Activated CD4-positive, alpha-beta T cell treated with anti-CD3 and anti-CD28 coated beads, Interleukin-2, amount 50 U/mL, for 1 hour (primary cell): ENCODE data around the gene ARHGAP15.

Experiments used
- DNase-seq: peaks from one replicate; pipeline ENCODE4 v3.0.0-alpha.2; 2020

The ARHGAP15 gene

DNA sequence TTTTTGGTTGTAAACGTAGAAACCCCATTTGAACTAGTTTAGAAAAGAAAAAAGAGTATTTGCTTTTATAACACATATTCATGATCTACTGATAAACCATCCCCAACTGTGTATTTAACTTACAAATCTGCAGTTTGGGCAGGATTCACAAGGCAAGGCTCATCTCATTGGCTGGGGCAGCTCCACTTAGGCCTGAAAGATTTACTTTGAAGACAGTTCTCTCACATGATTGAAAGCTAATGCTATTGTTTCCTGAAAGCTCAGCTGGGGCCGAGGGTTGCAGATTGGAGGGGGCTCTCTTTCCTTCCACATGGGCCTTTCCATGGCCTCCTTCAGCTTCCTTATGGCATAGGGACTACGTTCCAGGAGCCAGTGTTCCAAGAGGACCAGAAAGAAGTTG is 47.4 kb downstream of the ARHGAP15 start:
- DNase-seq: peak; percentile 4

DNA sequence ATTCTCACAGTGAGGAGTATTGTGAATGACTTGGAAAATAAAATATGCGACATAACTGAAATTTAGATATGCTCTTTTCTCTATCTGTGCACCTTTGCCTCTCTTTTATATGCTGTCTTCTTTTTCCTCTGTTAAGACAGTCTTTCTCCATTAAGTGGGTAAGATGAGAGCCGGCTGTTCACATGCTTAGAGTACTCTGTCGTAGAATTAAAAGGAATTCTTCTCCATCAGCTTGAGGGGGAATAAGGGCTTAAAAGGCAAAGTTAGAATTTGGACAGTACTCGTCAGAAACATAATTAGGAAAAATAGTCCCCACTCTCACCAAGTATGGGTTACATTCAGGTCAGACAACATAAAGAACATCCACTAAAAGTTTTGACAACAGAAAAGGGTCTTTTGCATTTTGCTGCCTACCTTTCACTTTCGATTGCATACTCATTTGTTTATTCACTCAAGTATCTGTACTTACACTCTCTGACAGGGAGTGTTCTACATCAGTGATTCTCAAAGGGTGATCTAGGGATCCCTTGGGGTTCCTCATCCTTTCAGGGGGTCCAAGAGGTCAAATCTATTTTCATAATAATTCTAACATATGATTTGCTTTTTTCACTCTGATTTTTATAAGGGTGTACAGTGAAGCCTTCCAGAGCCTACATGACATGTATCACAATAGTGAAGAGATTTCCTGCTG is 48.0 kb downstream of the ARHGAP15 start:
- DNase-seq: no peak

DNA sequence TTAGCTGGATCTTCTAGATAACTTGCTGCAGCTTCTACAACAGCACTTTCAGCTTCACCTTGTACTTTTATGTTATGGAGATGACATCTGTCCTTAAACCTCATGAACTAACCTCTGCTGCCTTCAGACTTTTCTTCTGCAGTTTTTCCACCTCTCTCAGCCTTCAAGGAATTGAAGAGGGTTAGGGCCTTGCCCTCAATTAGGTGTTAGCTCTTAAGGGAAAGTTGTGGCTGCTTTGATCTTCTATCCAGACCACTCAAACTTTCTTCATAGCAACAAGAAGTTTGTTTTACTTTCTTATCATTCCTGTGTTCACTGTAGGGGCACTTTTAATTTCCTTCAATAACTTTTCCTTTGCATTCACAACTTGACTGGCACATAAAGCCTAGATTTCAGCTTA is 52.3 kb downstream of the ARHGAP15 start:
- DNase-seq: no peak

DNA sequence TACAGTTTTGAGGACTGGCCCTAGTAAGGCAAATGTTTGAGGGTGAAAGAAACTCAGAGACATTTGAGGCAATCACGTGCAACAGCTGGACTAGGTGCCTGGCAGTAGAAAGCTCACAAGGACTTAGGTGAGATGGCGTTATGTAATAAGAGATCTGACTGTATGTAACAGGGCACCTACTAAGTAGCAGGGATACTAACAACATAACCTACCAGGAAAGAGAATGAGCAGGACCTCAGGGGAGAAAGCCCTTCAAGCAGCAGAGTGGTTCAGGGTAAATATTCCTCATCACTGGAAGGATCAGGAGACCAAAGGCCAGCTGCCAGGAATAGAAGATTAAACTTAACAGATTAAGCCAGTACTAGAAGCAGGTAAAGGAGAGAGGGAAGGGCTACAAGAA is 53.4 kb downstream of the ARHGAP15 start:
- no peak for DNase-seq

DNA sequence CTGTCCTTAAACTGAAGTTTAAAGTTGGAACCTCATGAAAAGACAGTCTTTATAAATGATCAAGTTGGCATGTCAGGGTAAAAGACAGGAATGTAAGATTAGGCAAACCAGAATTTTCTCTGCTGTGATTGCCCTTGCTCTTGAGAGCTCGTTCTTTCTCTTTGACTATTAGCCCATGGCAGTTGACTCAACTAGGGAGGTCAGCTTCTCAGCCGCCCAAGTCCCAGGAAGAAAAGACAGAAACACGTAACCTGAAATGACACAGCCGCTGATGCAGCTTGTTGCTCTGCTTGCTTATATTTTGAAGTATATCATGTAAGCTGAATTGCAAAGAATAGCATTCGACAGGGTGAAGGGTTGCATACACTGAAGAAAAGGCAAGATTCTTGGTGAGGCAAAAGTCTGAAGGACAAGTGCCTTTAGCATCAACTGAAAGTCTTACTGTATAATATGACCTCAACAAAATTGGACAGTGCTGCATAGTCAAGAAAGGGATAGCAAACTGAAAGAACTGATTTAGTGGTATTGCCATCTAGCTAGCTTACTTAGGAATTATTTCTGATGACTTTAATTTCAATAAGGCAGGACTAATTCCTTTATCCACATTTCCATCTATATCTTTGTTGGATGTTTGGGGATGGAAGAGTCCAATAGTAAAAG is 54.7 kb downstream of the ARHGAP15 start:
- DNase-seq: no peak

DNA sequence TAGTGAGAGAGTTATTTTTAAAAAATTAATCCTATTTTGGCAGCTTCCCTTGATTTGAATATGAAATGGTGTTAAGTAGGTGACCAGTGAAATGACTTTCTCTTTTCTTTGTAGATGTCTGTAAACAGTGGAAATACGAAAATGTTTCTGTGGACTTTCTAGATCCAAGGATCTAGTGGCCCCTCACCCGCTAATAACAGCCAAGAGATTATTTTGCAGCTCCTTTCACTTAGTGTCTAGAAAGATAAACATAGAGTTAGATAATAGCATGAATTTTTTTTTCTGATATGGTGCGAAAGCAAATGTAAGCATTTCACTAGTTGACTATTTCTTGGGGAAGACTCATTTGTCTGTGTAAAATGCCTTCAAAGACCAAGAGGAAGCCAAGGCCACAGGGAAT is 57.7 kb downstream of the ARHGAP15 start:
- no peak for DNase-seq

DNA sequence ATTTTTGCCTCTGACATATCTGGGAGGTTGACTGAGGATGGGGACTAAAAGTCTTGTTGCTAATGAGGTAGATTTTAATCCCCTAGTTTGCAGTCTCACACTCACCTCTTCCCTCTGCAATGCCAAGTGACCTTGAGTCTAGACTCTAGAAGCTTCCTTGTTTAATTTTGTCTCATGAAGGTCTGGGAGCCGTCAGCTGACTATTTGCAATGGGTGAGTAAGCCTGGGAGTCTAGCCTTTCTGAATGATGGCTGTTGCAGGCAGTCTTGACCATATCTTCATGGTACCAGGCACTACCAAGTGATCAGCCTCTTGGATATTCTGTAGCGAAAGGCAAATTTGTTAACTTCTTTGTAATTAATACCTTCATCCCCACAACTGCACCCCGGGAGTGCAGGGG is 61.2 kb downstream of the ARHGAP15 start:
- DNase-seq: no peak

DNA sequence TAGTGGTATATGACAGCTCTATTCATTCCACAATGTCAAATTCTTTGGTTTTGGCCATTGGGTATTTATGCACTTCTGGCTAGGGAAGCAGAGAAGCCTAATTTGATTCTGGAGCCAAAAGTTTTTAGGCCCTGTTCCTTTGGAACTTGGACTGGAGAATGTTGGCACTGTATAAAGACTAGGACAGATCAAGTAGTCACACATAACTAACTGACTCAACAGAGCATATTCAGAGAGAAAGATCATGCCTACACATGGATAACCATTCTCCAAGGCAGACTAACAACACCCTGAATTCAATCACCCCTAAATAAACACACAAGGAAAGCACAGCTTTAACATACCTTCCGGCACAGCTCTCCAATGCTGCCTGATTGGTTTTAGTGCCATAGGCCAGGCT is 62.9 kb downstream of the ARHGAP15 start:
- DNase-seq: no peak

DNA sequence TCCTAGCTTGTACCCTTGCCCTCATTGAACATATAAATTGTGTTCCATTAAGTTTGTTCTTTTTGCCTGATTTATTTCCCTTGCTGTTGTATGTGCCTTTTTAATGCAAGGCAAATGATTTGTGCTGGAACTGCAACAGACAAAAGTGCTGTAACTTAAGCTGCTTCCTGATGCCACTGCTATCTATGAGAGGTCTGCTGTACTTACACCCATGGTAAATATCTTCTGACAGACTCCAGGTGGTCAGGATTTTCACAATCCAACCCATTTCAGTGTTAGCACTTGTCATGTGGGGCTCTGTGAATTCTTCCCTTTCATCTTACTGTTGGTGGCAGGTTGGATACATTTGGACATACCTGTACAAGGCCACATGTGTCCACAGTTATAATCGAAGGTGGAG is 63.5 kb downstream of the ARHGAP15 start:
- no peak for DNase-seq

DNA sequence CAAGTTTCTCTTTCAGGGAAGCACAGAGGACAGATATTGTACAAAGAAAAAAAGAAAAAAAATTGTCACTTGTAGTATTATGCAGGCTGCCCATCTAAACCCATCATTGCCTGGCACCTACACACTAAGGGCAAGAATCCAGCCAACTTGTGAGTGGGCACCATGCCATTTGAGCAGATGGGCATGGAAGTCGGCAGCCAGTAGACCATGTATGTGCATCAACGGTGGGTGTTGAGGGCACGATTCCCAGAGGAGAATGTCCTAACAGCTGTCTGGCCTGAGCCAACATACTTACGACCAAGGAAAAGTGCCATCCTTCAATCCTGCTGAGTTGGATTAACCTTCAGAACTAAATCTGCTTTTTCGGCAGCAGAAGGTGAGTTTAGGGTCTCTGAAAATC is 63.9 kb downstream of the ARHGAP15 start:
- DNase-seq: no peak

DNA sequence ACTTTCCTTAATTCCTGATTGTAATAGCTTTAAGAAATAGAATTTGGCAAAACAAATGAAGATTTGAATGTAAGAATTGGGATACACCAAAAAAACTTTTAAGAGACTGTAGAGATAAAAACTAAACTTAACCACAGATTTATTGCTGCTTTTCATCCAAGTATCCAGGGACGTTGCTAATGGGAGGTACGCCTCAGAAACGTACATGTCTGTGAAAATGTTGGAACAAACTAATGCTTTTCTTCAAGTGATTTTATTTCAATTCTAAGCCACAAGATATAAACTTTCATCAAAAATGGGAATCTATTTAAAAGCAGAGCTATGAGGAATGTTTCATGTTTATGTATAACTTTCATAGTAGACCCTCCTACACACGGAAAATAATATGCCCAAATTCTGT is 66.3 kb downstream of the ARHGAP15 start:
- DNase-seq: no peak

DNA sequence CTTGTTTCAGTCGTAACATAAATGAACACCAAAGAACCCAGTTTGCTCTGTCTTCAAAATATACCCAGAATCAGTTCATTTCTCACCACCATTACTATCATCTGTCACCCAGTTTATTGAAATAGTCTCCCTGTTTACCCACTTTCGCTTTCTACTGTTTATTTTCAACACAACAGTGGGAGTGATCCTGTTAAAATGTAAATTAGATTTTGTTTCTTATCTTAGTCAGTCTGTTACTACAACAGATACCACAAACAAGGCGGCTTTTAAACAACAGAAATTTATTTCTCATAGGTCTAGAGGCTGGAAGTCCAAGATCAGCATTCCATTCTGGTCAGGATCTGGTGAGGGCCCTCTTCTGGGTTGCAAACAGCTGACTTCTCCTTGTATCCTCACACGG is 74.8 kb downstream of the ARHGAP15 start:
- DNase-seq: no peak

DNA sequence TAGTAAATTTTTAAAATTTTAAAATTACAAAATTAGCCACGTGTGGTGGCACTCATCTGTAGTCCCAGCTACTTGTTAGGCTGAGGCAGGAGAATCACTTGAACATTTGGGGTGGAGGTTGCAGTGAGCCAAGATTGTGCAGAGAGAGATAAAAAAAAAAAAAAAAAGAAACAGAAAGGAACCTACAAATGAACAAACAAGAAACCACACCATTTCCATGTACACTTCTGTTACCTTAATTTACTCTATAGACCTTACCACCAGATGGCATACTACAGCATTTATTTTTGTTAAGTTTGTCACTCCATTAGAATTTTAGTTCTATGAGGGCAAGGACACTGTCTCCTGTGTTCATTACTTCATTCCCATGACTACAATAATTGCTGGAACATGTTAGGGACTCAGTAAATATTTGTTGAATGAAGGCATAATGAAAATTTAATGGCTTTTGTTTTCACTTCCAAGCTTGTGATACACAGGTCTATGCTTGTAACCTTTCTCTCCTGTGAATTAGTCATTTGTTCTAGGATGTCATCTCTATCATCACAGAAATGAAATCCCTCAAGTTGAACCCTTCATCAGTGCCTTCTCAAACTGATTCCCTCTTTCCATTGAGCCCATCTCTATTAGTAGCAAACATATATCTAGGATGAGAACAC is 76.0 kb downstream of the ARHGAP15 start:
- no peak for DNase-seq

DNA sequence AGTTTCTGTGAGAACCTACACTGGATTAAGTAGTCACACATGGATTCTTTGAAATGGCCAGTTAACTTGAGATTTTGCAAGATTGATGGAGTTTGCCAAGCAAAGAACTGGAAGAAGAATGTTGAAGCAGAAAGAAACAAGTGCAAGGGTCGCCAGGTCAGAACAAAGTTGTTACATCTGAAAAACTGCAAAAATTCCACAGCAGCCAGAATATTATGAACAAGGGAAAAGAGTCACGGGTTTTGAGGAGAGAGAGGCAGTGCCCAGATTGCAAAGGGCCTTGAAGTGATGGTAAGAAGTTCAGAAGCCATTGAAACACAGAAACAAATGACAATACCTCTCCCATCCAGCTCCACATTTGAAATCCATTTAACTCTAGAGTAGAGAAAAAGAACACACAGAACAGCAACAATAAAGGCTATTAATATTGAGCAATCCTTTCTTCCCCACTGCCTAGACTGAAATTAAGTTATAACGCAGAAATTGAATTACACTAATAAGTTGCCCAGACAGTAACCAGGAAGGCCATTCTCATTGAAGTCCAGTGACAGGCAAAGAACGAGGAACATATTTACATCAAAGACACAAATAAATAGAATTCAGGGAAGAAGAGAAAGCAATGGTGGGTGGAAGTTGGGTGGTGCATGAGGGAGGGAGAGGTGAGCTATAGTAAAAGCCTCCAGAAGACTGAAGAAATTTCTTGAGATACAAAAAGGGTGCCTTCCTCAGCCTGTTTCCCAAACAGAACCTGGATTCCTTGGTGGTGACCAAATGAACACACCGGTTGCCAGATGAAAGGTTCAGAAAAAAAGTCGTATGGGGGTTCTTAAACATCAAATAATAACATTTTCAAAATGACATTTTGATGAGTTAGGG is 80.6 kb downstream of the ARHGAP15 start:
- no peak for DNase-seq

DNA sequence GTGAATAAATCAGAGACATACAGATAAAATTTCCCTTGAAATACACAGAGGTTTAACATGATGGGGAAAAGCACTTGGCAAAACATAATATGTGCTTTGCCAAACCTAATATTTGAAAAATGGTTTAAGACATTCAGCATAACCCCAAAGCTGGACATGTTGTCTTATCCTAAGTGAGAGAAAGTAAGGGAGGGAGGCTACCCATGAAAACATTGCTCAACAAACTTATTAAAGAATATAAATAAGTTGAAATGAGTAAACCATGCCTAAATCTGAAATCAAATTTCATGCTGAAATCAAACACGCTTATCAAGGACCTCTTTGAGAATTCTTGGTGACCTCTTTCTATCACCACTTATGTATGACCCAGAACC is 81.2 kb downstream of the ARHGAP15 start:
- DNase-seq: no peak

DNA sequence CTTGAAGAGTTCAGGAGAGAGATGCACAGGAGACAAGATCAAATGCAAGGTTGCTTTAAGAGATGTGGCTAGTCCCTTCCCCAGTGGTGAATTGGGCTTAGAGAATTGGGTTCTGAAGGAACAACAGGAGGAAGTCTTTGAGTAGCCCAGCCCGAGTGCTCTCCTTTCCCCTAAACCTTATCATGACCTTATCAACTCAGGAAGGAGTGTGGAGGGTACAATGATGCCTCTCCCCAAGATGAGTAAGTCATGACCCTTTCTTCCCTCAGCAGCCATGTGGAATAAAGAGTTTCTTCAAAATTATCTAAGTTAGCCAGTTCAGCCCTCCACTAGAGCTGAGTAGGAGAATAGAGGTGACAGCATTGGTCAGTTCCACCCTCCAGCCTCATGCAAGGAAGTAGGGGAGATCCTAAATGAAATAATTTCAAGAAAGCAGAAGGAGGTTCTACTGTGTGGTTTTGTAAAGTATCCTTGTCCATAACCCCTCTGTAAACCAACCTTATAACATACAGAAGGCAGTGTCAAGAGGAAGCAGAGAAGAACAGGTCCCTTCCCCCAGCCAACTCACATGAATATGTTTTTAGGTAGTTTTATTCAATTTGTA is 88.4 kb downstream of the ARHGAP15 start:
- DNase-seq: no peak

DNA sequence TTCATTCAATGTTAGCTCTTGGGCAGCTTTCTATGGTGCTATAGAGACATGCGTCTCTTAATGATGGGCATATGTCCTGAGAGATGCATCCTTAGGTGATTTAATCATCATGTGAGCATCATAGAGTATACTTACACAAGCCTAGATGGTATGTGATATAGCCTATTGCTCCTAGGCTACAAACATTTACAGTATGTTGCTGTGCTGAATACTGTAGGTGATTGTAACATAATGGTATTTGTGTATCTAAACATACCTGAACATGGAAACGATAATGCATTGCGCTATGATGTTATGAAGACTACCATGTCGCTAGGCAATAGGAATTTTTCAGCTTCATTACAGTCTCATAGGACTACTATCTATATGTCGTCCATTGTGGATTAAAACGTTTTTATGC is 89.4 kb downstream of the ARHGAP15 start:
- DNase-seq: no peak

DNA sequence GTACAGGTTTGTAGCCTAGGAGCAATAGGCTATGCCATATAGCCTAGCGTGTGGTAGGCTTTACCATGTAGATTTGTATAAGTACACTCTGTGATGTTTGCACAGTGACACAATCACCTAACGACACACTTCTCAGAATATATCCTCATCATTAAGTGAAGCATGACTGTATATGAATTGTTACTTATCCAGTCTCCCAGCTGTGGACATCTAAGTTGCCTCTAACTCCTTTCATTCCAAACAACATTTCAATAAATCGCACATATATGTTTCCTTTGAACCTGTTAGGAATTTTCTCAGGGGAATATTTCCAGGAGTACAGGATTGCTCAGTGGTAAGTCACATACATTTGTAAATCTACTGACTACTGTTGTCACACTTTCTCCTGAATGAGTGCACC is 90.0 kb downstream of the ARHGAP15 start:
- no peak for DNase-seq

DNA sequence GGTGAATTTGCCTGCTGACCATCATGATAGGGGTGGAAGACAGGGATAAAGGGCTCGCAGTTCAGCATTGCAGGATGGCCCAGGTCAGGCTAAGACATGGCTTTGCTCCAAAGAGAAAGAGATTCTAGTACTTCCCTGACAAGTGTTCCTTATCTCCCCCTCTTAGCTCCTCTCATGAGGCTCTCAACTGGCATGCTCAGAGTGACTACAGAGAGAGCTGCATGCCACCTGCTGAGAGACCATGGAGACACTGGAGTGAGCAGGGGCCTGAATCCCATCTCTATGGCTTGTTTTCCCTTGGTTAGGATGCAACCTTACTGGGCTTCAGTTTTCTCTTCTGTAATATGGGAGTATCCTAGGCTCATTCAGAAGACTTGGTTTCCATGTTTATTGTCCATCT is 94.3 kb downstream of the ARHGAP15 start:
- DNase-seq: no peak

DNA sequence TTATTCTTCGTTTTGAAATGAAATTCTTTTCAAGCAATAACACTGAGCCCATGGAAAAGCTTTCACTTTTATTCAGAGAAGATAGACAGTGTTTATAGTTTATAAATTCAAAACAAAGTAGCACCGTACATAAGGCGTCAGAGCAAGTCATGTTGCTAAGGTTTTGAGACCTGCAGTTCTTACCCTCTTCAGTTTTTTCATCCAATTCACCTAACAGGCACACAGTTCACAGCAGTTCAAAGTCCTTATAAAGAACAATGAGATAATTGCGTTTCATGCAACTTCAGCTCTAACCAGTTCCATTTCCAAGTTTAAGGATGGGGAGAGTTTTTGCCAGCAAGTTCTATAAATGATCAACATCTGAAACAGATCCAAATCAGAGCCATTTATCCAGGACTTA is 96.7 kb downstream of the ARHGAP15 start:
- DNase-seq: no peak

DNA sequence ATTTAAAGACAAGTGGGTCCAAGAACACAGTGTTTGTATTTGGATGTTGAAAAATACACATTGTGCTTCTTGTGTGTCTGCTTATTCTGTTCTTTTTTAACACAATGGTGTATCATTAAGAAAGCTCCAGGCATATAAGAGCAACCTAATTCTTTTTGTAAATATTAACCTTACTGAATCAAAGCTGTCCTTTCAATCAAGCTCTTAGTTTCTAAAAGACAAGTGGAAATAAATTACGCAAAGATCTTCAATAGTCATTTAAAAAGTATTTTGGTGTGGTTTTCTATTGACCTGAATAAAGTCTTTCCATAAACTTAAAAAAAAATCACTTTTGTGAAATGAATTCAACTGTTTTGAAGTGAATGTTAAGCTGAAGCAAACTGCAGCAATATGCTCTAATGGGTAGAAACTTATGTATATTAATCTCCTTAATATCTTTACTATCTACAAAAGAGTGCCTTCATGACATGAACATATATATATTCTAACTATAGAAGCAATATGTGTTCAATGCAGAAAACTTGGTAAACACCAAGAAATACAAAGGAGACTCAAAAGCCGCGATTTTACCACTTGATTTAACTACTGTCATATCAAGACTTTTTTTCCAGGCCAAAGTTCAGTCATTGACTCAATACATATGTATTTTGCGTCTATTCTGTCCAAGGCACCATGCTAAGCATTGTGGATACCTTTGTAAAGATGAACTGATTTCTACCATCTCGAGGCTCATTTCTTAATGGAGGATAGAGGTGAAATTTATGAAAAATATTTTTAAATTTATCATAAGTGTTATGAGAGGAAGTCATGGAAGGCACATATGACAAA is 97.7 kb downstream of the ARHGAP15 start:
- DNase-seq: no peak

DNA sequence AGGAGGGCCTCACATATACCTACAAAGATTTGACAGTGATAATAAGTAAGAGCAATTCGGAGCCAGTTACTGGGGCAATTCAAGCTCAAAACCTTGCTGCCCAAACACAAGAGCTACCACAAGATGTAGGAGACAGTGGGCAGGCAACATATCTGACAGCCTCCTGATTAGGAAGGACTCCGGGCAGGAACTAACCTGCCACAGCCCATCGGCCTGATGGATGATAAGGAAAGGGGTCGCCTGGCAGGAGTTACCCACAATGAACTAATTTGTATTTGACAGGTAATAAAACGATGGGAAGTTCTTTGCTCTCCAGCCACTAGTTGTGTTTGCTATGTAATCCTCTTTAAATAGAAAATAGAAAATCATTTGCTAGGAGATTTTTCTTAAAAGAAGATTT is 100.2 kb downstream of the ARHGAP15 start:
- DNase-seq: no peak
